HuH-7 (cell line): ENCODE results near the gene BEND6.
A peak's percentile ranks its signal among the peaks of the same experiment; 100 is the strongest.
"Not testable (repeated sequence)": the region's sequence is repeated elsewhere in the genome, so short reads cannot be mapped to it uniquely, and the experiment has no call there.

Experiments
- DNase-seq: peaks from one replicate; pipeline ENCODE4 v3.0.0; 2011; ENCODE audit warnings: low spot score

The BEND6 gene

DNA sequence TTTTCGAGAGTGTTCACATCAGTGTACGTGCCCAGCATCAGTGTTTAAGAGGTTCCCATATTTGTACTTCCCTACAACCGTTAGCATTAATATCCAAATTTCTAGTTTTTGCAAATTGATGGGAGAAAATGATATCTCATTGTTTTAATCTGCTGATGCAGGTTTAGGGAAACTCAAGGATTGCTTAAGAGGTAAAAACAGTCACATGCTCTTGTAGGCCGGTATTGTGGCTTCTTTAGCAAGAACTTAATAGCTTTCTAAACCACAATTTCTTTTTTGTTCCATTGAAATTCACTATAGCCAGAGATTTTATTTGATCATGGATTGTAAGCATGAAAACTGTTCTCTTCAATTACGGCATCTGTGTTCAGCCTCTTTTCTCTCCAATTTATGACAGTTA is 29.5 kb downstream of the BEND6 start:
- no peak for DNase-seq

DNA sequence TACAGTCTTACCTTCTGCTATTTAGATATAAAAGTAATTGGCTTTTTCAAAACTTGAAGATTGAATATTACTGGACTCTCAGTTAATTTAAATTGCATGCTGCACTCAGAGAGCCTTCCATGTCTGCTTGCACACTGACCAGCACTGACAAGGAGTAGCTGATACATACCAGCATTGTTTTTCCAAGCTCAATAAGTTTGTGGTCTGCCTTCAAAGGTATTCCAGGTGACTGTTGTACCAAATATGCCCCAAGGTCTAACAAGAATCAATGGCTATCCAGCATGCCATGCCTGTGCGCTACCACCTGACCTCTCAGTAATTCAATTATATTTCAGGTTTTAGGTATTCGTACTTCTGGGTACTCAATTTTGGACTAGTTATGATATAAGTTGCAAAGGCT is 30.0 kb downstream of the BEND6 start:
- no peak for DNase-seq

DNA sequence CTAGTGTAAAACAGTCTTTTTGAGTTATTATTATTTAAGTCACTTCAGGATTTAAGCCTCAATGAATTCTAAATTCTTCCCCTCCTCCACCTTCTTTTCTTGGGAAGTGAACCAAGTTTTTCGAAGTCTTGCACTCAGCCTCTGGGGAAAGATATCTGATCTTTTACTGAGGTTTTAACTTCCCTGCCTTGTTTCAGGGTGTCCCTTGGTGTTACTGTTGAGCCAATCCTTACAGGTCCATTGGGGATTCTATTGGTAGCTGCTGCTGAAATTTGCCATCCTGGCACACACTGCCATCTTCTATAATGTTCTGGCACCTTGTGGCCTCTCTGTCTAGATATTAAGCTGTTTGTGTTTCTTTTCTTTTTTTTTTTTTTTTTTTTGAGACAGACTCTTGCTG is 31.7 kb downstream of the BEND6 start:
- DNase-seq: no peak

DNA sequence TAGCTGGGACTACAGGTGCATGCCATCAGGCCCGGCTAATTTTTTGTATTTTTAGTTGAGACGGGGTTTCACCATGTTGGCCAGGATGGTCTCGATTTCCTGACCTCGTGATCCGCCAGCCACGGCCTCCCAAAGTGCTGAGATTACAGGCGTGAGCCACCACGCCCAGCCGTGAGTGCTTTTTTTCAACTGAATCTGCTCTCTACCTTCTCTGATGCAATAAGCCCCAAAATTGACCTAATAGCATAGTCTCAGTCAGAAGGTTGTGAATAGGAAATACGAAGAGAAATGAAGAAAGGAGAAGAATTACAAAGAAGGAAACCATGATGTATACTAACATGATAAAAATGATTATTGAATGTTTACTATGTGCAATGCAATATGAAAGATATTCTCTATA is 33.2 kb downstream of the BEND6 start:
- DNase-seq: no peak

DNA sequence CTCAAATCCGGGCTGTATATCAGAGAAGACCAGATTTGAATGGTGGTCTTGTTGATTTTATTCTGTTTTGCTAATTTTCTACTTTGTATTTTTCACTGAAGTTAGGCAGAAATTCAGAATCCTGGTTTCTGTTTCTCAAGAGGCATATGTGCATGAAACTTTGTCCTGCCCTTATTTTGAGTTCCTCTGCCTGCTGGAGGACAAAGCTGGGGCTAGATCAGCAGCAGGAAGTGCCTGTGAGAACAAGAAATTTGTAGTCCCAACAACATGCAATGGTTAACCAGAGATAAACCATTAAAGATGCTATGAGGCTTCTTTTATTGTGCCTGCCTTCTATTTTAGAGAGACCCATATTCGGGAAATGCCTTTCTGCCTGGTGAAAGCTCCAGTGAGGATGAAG is 37.1 kb downstream of the BEND6 start:
- DNase-seq: no peak

DNA sequence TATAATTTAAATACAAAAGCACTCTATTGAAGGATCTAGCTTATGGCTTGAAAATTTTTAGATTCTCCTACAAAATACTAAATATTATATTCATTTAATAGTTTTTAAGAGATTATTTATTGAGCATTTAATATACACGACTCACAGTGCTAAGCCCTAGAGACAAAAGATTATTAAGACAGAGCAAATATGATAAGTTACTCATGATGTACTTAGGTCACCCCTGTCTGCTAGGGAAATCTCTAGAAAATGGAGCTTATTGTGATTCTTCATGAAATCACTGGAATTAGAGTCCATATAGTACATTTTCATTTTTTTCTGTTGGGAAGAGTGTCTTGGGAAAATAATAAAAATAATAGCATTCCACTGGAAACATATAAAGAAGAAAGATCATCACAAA is 37.8 kb downstream of the BEND6 start:
- DNase-seq: no peak

DNA sequence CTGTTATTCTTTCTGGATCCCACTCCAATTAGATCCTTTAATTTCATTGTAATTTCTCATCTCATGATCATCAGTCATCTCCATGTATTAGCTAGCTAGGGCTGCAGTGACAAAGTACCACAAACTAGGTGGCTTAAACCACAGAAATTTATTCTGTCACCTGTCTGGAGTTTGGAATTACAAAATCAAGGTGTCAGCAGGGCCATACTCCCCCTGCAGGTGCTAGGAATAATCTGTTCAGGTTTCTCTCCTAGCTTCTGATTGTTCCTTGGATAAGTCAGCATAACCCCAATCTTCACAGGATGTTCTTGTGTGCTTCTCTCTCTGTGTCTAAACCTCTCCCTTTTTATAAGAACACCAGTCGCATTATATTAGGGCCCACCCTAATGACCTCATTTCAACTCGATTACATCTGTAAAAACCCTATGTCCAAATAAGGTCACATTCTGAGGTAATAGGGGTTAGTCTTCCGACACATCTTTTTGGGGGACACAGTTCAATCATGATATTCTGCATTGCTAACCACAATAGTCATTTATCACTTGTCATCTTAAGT is 40.5 kb downstream of the BEND6 start:
- DNase-seq: no peak

DNA sequence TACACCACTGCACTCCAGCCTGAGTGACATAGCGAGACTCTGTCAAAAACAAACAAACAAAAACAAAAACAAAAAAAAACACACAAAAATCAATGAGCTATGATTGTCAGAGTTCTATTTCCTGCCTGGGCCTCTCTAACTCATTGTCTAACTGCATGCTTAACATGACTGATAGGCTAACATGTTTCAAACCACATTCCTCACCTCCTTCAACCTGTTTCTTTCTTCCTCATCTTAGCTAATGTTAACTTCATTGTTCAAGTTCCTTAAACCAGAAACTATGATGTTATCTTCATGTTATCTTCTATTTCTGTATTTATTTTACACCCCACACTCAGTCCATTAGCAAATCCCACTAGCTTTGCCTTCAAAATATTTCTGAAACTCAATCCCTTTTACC is 41.5 kb downstream of the BEND6 start:
- no peak for DNase-seq

DNA sequence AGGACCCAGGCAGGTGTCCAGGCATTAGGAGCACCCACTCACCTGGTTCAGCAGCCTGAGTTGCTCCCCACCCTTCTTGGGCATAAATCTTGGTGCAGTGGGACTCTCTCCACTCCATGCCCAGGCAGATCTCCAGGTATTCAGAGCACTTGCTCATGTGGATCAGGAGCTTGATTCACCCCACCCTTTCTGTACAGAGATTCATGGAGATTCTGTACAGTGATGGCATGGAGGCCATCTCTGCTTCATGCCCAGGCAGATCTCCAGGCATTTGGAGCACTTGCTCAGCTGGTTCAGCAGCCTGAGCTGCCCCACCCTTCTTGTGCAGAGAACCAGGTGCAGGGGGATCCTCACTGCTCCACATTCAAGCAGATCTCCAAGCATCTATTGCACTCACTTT is 44.1 kb downstream of the BEND6 start:
- no peak for DNase-seq

DNA sequence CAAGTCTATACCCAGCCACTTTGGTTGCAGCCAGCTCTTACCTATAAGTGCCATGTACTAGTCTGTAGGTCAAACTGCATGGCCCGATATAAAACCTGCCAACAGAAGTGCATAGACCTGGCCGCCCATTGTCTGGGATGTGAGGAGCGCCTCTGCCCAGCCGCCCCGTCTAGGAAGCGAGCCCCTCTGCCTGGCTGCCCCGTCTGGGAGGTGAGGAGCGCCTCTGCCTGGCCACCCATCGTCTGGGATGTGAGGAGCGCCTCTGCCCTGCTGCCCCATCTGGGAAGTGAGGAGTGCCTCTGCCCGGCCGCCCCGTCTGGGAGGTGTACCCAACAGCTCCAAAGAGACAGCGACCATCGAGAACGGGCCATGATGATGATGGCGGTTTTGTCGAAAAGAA is 44.8 kb downstream of the BEND6 start:
- DNase-seq: not testable (repeated sequence)

DNA sequence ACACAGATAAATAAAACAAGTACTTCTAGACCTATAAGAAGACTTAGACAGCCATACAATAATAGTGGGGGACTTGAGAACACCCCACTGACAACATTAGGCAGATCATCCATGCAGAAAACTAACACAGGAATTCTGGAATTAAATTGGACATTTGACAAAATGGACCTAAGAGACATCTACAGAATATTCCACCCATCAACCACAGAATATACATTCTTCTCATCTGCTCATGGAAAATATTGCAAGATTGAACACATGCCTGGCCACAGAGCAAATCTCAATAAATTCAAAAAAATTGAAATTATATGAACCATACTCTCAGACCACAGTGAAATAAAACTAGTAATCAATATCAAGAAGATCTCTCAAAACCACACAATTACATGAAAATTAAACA is 47.3 kb downstream of the BEND6 start:
- no peak for DNase-seq

DNA sequence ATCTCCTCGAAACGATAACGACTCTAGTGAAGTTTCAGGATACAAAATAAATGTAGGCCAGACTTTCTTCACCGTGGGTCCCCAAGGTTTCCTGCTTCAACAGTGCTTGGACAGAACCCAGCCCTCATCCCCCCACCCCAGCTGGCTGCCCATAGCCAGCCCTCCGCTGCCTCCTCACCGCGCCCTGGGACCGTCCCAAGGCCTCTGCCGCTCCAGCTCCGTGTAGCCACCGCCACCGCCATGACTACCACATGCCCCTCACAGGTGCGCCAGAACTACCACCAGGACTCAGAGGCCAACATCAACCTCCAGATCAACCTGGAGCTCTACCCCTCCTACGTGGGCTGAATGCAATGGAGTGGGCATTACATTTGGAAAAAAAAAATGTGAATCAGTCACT is 49.4 kb downstream of the BEND6 start:
- no peak for DNase-seq

DNA sequence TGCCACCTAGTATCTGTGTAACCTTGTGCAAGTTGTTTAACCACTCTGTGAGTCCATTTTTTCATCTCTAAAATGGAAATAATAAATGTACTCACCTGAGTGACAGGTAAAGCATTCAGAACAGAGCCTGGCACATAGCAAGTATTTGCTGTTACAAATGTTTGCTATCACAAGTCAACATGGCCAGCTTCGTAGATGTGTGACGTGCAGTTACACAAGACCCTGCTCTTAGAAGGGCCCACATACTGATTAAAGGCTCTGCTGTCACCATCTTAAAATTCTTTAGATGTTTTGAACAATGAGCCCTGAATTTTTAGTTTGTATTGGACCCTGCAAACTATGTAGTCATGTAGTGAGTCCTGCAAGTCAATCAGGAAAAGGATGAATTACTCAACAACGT is 51.2 kb downstream of the BEND6 start:
- no peak for DNase-seq

DNA sequence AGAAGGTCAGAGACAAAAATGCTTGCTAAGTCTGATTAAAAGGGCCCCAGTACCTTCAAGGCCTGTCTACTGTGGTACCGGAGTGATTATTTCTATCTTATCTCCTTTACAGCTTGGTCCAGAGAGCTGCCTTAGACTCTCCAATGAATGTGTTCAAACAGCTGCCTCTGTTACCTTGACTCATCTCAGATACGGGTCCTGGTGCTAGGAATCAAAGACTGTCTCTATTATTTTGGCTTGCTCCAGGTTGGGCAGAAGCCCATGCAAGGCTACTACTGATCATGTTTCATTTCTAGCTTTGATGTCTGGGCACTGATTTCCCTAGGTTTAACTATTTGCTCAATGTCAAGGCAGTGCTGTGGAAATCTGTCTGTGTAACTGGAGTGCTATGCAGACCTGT is 53.2 kb downstream of the BEND6 start:
- not testable (repeated sequence) for DNase-seq

DNA sequence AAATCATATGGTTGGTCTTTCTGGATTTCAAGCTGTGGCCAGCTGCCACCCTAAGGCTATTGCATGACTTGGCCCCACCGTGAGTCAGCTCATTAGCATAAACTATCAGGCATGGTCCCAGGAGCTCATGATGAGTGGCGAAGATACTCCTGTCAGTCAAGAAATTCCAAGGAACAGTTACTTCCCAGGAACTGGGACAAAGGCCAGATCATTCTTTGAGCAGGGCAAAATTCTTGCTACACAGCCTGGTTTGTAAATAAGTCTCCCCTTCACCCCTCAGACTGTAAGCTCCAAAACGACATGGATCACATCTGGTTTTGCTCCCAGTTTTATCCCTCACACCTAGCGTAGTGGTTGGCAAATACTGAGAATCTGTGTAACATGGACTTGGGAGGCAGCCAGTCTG is 58.6 kb downstream of the BEND6 start:
- DNase-seq: no peak

DNA sequence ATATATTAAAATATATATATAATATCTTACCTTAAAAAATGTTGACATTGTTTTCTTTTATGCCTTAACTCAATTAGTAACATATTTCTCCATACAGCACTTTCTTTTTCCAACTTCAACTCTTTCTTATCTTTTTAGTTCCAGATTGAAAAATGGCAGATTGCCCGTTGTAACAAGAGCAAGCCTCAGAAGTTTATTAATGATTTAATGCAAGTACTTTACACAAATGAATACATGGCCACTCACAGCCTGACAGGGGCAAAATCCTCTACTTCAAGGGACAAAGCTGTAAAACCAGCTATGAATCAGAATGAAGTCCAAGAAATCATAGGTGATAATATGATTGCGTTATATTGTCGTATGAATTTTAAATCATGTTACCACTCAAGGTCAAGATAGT is 62.2 kb downstream of the BEND6 start:
- no peak for DNase-seq

DNA sequence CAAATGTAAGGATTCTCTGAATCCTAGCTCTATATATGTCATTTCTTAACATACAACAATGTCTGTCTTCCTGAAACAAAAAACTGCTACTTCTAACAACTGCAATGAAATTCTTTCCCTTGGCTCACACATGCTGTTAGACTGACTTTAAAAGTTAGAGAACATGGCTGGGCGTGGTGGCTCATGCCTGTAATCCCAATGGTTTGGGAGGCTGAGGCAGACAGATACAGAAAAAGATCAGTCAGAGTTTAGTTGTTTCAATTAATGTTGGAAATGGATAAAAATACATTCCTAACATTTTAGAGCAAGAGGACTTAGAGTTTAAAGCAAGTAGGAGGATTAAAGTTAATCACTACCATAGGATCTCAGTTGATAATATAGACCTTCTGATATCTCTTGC is 62.9 kb downstream of the BEND6 start:
- DNase-seq: no peak

DNA sequence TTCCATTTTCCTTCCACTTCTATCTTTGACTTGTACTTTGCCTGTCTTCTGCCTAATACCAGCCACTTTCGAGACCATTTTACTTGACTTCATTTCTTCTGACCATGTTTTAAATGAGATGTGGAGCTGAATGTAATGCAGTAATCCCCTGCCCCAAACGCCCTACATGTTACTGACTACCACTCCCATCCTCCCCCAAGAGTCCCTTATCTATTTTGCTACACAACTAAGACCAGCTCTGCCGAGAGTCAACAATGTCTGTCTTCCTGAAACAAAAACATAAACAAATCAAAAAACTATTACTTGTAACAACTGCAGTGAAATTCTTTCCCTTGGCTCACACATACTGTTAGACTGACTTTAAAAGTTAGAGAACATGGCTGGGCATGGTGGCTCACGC is 64.5 kb downstream of the BEND6 start:
- DNase-seq: no peak

DNA sequence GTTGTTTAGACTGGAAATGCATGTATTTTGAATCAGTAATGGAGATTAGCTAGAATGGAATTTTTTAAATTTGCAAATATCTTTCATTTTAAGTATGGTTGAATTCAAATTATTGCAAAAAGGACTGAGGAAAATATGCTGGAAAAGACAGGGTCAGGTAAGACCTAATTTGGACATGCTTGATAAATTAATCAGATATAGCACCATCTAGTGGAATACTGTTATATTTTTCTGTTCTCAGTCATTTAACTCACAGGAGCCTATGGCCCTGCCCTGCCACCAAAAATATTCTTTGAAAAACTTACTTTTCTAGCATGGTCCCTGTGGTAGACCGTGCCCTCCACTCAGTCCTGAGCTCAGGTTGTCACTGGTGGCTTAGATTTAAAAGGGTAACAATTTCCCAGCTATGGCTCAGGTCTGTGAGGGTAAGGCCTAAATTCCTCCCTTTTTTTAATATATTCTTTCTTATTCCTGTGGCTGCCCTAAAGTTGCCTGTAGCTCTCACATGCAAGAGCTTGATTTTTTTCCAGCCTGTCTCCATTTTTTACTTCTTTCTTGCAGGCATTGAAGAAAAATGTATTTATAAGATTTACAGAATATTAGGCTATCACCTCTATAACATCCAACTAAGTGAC is 66.3 kb downstream of the BEND6 start:
- peak; percentile 28 for DNase-seq

DNA sequence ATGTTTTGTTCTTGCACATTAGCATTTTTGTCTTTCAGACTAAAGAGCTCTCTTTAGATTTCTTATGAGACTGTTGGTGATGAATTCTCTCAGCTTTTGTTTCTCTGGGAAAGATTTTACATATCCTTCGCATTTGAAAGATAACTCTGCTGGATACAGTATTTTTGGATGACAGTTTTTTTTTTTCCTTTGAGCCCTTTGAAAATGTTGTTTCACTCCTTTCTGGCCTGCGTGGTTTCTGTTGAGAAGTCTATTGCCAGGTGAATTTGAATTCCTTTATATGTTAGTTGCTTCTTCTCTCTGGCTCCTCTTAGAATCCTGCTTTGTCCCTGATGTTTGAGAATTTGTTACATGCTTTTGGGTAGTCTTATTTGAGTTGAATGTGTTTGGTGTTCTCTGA is 69.4 kb downstream of the BEND6 start:
- no peak for DNase-seq

DNA sequence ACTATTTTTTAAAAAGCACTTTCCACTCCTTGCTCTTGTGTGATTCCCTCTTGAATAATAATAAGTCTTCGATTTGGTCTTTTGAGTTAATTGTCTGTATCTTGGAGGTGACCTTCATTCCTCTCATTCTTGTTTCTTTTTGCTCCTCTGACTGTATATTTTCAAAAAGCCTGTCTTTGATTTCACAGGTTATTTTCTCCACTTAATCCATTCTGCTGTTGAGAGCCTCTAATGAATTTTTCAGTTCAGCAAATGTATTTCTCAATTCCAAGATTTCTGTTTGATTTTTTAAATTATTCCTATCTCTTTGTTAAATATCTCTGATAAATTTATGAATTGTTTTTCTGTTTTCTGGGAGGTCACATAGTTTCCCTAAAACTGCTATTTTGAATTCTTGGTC is 69.9 kb downstream of the BEND6 start:
- DNase-seq: no peak

DNA sequence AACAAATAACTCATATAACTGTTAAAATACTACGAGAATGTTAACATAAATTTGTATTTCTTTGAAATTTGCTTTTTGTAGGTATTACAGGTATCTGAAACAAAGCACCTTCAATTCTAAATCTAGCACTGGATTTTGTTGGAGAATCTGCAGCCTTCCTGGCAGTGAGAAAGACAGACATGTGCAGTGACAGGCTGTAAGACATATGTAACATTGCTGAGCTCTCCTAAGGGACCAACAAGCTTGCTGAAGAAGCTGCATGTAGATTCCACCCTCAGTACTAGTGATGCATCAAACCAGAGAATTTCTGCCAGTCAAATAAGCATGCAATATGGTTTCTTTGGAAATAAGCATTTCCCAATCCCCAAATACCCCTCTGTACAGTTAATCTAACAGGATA is 71.1 kb downstream of the BEND6 start:
- DNase-seq: no peak

DNA sequence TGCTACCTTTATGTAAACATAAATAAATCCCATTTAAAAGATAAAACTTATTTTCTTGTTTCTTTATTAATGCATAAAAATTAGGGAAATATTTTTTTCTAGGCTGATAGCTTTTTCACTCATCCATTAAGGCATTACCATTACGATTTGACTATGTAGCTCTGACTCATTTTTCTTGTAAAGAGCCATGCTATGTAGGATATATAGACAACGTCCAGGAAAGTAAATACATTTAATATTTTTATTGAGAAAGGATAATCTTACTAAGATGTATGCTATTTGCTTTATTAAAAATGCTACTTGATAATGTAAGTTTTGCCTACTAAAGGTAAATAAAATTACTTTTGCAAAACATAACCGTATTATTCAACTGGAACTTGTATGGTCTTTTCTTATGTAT is 72.4 kb downstream of the BEND6 start:
- DNase-seq: no peak

DNA sequence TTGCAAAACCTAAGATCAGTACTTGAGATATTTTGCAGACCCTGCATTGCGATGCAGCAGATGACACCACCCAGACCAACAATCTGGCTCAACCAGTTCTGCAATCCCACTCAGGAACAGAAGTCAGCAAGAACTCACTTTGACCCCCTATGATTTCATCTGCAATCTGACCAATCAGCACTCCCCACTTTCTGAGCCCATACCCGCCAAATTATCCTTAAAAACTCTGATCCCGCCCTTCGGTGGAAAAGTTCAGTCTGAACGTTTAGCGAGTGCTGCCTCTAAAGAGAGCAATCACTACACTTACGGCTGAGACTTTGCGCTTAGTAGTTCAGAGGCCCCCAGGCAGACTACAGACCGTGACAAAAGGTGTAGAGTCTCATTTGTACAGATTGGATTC is 74.3 kb downstream of the BEND6 start:
- no peak for DNase-seq

DNA sequence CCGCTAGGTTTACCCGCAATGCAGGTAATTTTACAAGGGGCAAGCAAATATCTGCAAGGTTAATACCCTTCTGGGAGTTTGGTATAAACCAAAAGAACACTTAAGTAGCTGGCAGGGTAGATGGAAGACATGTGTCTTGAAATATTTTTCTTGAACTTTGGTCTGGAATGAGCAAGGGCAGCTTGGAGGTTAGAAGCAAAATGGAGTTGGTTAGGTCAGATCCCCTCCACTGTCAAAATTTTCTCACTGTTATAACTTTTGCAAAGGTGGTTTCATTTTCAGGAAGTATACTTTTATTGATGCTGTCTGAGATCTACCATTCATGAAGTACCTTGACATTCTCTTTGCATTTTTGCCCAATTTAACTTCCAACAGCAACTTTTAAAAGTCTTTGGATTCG is 78.3 kb downstream of the BEND6 start:
- no peak for DNase-seq
